ENCODE measurements around the gene MARCHF3. TPM values are rescaled to one million over a fixed set of nuclear protein-coding genes. Genes with fewer than 3 reads are reported as not detected.

Gene MARCHF3
- total RNA-seq, 1 experiment from 2014 or later, result 16.1 TPM

GRCh38 chr5:126959188-126959587 is 71.2 kb downstream of the MARCHF3 start:
- Mint-ChIP-seq H3K4me1 (peaks cover 14% of the 10 kb centered on the region), H3K27ac (no peak overlapping the region), H3K27me3 (ENCODE audit: low read depth) (no peaks in the 10 kb centered on the region), H3K9me3 (peaks cover 6% of the 10 kb centered on the region), H3K36me3 (peaks cover 2% of the 10 kb centered on the region; the same call in 1 of the 2 replicates), H3K4me3 (no peak overlapping the region)
- DNase-seq (ENCODE audit: low spot score), result no peak
- no peak for TF ChIP-seq TP53 (CRISPR knock-in tag; IDR thresholded peaks at IDR 0.05)
- TF ChIP-seq, protein P1, sequence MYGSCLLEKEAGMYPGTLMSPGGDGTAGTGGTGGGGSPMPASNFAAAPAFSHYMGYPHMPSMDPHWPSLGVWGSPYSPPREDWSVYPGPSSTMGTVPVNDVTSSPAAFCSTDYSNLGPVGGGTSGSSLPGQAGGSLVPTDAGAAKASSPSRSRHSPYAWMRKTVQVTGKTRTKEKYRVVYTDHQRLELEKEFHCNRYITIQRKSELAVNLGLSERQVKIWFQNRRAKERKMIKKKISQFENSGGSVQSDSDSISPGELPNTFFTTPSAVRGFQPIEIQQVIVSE (CRISPR knock-in tag; IDR thresholded peaks at IDR 0.05; ENCODE audit: borderline replicate concordance), result no peak
- TF ChIP-seq NFATC4 (CRISPR knock-in tag; IDR thresholded peaks at IDR 0.05), result no peak
- TF ChIP-seq NFE2L1 (CRISPR knock-in tag; IDR thresholded peaks at IDR 0.05), result no peak
- TF ChIP-seq, protein P2, sequence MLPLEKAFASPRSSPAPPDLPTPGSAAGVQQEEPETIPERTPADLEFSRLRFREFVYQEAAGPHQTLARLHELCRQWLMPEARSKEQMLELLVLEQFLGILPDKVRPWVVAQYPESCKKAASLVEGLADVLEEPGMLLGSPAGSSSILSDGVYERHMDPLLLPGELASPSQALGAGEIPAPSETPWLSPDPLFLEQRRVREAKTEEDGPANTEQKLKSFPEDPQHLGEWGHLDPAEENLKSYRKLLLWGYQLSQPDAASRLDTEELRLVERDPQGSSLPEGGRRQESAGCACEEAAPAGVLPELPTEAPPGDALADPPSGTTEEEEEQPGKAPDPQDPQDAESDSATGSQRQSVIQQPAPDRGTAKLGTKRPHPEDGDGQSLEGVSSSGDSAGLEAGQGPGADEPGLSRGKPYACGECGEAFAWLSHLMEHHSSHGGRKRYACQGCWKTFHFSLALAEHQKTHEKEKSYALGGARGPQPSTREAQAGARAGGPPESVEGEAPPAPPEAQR (CRISPR knock-in tag; IDR thresholded peaks at IDR 0.05), result no peak
- TF ChIP-seq TCF7 (CRISPR knock-in tag; IDR thresholded peaks at IDR 0.05; ENCODE audit: low read depth), result no peak
- no peak for TF ChIP-seq ATF6 (CRISPR knock-in tag; IDR thresholded peaks at IDR 0.05)
- TF ChIP-seq ZNF219 (CRISPR knock-in tag; IDR thresholded peaks at IDR 0.05; ENCODE audit: borderline replicate concordance), result no peak
- TF ChIP-seq, protein P3, sequence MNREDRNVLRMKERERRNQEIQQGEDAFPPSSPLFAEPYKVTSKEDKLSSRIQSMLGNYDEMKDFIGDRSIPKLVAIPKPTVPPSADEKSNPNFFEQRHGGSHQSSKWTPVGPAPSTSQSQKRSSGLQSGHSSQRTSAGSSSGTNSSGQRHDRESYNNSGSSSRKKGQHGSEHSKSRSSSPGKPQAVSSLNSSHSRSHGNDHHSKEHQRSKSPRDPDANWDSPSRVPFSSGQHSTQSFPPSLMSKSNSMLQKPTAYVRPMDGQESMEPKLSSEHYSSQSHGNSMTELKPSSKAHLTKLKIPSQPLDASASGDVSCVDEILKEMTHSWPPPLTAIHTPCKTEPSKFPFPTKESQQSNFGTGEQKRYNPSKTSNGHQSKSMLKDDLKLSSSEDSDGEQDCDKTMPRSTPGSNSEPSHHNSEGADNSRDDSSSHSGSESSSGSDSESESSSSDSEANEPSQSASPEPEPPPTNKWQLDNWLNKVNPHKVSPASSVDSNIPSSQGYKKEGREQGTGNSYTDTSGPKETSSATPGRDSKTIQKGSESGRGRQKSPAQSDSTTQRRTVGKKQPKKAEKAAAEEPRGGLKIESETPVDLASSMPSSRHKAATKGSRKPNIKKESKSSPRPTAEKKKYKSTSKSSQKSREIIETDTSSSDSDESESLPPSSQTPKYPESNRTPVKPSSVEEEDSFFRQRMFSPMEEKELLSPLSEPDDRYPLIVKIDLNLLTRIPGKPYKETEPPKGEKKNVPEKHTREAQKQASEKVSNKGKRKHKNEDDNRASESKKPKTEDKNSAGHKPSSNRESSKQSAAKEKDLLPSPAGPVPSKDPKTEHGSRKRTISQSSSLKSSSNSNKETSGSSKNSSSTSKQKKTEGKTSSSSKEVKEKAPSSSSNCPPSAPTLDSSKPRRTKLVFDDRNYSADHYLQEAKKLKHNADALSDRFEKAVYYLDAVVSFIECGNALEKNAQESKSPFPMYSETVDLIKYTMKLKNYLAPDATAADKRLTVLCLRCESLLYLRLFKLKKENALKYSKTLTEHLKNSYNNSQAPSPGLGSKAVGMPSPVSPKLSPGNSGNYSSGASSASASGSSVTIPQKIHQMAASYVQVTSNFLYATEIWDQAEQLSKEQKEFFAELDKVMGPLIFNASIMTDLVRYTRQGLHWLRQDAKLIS (CRISPR knock-in tag; IDR thresholded peaks at IDR 0.05; ENCODE audit: borderline replicate concordance), result no peak
- TF ChIP-seq, protein P4, sequence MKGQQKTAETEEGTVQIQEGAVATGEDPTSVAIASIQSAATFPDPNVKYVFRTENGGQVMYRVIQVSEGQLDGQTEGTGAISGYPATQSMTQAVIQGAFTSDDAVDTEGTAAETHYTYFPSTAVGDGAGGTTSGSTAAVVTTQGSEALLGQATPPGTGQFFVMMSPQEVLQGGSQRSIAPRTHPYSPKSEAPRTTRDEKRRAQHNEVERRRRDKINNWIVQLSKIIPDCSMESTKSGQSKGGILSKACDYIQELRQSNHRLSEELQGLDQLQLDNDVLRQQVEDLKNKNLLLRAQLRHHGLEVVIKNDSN (CRISPR knock-in tag; IDR thresholded peaks at IDR 0.05), result no peak
- TF ChIP-seq ZNF138 (CRISPR knock-in tag; conservative IDR thresholded peaks at IDR 0.05), result no peak
- no peak for TF ChIP-seq ZNF121 (CRISPR knock-in tag; IDR thresholded peaks at IDR 0.05)
- no peak for TF ChIP-seq GTF2I (CRISPR knock-in tag; conservative IDR thresholded peaks at IDR 0.05)
- no peak for TF ChIP-seq FOXJ3 (CRISPR knock-in tag; IDR thresholded peaks at IDR 0.05; ENCODE audit: borderline replicate concordance)
- TF ChIP-seq FOXK1 (CRISPR knock-in tag; IDR thresholded peaks at IDR 0.05), result no peak
- TF ChIP-seq ZNF423 (CRISPR knock-in tag; IDR thresholded peaks at IDR 0.05), result no peak
- TF ChIP-seq, protein P5, sequence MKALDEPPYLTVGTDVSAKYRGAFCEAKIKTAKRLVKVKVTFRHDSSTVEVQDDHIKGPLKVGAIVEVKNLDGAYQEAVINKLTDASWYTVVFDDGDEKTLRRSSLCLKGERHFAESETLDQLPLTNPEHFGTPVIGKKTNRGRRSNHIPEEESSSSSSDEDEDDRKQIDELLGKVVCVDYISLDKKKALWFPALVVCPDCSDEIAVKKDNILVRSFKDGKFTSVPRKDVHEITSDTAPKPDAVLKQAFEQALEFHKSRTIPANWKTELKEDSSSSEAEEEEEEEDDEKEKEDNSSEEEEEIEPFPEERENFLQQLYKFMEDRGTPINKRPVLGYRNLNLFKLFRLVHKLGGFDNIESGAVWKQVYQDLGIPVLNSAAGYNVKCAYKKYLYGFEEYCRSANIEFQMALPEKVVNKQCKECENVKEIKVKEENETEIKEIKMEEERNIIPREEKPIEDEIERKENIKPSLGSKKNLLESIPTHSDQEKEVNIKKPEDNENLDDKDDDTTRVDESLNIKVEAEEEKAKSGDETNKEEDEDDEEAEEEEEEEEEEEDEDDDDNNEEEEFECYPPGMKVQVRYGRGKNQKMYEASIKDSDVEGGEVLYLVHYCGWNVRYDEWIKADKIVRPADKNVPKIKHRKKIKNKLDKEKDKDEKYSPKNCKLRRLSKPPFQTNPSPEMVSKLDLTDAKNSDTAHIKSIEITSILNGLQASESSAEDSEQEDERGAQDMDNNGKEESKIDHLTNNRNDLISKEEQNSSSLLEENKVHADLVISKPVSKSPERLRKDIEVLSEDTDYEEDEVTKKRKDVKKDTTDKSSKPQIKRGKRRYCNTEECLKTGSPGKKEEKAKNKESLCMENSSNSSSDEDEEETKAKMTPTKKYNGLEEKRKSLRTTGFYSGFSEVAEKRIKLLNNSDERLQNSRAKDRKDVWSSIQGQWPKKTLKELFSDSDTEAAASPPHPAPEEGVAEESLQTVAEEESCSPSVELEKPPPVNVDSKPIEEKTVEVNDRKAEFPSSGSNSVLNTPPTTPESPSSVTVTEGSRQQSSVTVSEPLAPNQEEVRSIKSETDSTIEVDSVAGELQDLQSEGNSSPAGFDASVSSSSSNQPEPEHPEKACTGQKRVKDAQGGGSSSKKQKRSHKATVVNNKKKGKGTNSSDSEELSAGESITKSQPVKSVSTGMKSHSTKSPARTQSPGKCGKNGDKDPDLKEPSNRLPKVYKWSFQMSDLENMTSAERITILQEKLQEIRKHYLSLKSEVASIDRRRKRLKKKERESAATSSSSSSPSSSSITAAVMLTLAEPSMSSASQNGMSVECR (CRISPR knock-in tag; IDR thresholded peaks at IDR 0.05; ENCODE audit: borderline replicate concordance), result no peak
- TF ChIP-seq, protein P6, sequence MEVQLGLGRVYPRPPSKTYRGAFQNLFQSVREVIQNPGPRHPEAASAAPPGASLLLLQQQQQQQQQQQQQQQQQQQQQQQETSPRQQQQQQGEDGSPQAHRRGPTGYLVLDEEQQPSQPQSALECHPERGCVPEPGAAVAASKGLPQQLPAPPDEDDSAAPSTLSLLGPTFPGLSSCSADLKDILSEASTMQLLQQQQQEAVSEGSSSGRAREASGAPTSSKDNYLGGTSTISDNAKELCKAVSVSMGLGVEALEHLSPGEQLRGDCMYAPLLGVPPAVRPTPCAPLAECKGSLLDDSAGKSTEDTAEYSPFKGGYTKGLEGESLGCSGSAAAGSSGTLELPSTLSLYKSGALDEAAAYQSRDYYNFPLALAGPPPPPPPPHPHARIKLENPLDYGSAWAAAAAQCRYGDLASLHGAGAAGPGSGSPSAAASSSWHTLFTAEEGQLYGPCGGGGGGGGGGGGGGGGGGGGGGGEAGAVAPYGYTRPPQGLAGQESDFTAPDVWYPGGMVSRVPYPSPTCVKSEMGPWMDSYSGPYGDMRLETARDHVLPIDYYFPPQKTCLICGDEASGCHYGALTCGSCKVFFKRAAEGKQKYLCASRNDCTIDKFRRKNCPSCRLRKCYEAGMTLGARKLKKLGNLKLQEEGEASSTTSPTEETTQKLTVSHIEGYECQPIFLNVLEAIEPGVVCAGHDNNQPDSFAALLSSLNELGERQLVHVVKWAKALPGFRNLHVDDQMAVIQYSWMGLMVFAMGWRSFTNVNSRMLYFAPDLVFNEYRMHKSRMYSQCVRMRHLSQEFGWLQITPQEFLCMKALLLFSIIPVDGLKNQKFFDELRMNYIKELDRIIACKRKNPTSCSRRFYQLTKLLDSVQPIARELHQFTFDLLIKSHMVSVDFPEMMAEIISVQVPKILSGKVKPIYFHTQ (CRISPR knock-in tag; IDR thresholded peaks at IDR 0.05), result no peak
- CTCF ChIA-PET, result interaction anchor here (1.4 kb wide), 1 partner anchor 415 kb away, joined by 4 read pairs; no protein-coding TSS in a partner anchor
- POLR2A ChIA-PET, result no interaction called here
- no peak for ATAC-seq

All from WTC11 (cell line).